ENCODE results near the gene TNKS1BP1. TPM values are rescaled to one million over a fixed set of nuclear protein-coding genes. Genes with fewer than 3 reads are reported as not detected.
"Not testable (repeated sequence)": the region's sequence is repeated elsewhere in the genome, so short reads cannot be mapped to it uniquely, and the experiment has no call there.

Gene TNKS1BP1
- polyA plus RNA-seq, 6 donors from 2014 or later: 1.1 to 3.8 (median 2.9) TPM; not detected in 1

GRCh38 chr11:57348052-57348451, 23.3 kb upstream of the TNKS1BP1 start:
- Mint-ChIP-seq H3K4me1 (peaks cover 6 to 10% (median 7%) of the 10 kb centered on the region in 3 donors), H3K36me3 (no peaks in the 10 kb centered on the region), H3K27ac (no peak overlapping the region), H3K4me3 (no peak overlapping the region), H3K27me3 (peaks cover 6 to 21% (median 10%) of the 10 kb centered on the region in 3 donors), H3K9me3 (peaks cover 0 to 6% (median 5%) of the 10 kb centered on the region in 7 donors)
- DNase-seq (no peak), ATAC-seq (ENCODE audit: low read depth in 2 of 2) (no peak)

- no peak for DNase-seq
- H3K27me3 Mint-ChIP-seq: peaks cover 6 to 21% (median 10%) of the 10 kb centered on the region in 3 donors
- H3K4me3 Mint-ChIP-seq: no peak overlapping the region
- H3K9me3 Mint-ChIP-seq: peaks cover 0 to 6% (median 5%) of the 10 kb centered on the region in 7 donors
- no peak overlapping the region for H3K27ac Mint-ChIP-seq
- ATAC-seq (ENCODE audit: low read depth in 2 of 2): no peak
- peaks cover 6 to 10% (median 7%) of the 10 kb centered on the region in 3 donors for H3K4me1 Mint-ChIP-seq
- H3K36me3 Mint-ChIP-seq: no peaks in the 10 kb centered on the region
Observed at GRCh38 chr11:57347336-57347735, 22.6 kb upstream of the TNKS1BP1 start.

DNA sequence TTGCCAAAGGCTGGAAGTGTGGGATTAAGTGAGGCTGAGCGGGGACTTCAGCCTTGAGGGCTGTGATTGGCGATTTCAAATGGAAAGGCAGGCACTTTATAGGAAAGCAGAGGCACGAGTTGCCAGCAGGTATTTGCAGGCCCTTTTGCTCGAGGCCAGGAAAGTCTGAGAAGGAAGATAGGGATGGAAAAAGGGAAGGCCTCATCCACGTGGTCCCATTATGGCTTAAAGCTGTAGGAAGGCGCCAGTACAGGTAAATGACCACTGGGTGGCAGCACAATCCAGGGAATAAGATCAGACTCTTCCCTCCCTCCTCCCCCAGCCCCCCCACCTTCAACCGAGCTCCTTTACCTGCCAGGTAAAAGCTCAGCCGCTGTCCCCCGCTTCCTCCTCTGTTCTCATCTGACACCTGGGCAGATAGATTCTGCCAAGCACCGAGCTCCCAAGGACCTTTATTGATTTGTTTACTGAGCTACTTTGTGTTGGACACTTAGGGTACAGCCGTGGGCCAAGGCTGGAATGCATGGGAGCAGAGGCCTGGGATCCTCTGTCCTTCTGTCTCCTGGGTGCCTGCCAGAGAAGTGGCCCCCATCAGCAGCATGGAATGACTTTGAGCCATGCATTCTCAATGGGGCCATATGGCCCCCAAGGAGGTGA, 20.9 kb upstream of the TNKS1BP1 start:
- Mint-ChIP-seq H3K4me1 (peaks cover 6 to 10% (median 7%) of the 10 kb centered on the region in 3 donors), H3K36me3 (no peaks in the 10 kb centered on the region), H3K27ac (peak overlapping the region in 1 of 6 donors; percentile 64), H3K4me3 (no peak overlapping the region), H3K27me3 (peaks cover 1 to 18% (median 6%) of the 10 kb centered on the region in 3 donors), H3K9me3 (peaks cover 0 to 1% (median 0%) of the 10 kb centered on the region in 7 donors)
- ATAC-seq (ENCODE audit: low read depth in 2 of 2): peak; percentile 75
- peak; percentile 47 for DNase-seq

DNA sequence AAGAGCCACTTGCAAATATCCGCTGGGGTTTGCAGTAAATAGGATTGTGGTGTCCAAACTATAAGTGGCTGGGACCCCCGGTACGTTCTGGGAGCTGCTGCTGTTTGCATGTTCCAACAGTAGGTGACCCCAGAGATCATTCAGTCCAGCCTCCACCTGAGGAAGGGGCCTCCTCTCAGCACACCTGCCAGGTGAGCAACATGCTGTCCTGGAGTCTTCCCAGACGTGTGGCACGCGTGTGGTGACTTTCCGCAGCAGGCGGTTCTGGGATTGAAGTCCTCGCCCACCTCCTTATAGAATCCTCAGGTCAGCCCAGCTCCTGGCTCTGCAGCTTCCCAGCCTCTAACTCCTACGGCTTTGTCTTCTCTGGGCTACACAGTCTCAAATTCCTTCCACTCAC, 20.1 kb upstream of the TNKS1BP1 start:
- H3K4me3 Mint-ChIP-seq: no peak overlapping the region
- peaks cover 1 to 8% (median 7%) of the 10 kb centered on the region in 3 donors for H3K4me1 Mint-ChIP-seq
- ATAC-seq (ENCODE audit: low read depth in 2 of 2) (no peak), DNase-seq (no peak)
- H3K27me3 Mint-ChIP-seq: peaks cover 4 to 24% (median 11%) of the 10 kb centered on the region in 3 donors
- H3K36me3 Mint-ChIP-seq: no peaks in the 10 kb centered on the region
- H3K27ac Mint-ChIP-seq: peak overlapping the region in 1 of 6 donors; percentile 52
- peaks cover 0 to under 1% (median 0%) of the 10 kb centered on the region in 7 donors for H3K9me3 Mint-ChIP-seq

DNA sequence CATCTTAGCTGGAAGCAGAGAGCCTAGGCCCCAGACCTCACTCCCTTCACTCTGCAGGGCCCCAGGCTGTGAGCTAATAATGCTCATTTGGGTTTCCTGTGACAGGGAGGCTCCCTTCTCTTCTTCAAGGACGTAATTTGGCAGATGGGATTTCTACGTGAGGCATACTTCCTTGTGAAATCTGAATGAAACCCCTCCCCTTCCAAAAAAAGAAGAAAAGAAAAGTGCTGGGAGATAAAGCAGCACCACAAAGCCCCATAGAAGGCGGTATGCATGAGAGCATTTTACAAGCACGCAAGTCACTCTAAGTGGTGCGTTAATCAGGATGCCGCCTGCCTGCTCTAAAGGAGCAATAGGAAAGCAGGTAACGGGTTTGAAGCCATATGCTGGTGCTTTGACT, 19.1 kb upstream of the TNKS1BP1 start:
- ATAC-seq (ENCODE audit: low read depth in 2 of 2) (no peak), DNase-seq (no peak)
- no peak overlapping the region for H3K27ac Mint-ChIP-seq
- H3K4me3 Mint-ChIP-seq: no peak overlapping the region
- no peaks in the 10 kb centered on the region for H3K9me3 Mint-ChIP-seq
- peaks cover 4 to 24% (median 11%) of the 10 kb centered on the region in 3 donors for H3K27me3 Mint-ChIP-seq
- no peaks in the 10 kb centered on the region for H3K36me3 Mint-ChIP-seq
- H3K4me1 Mint-ChIP-seq: peaks cover 0 to 7% (median 7%) of the 10 kb centered on the region in 3 donors

- Mint-ChIP-seq H3K27ac (no peak overlapping the region), H3K36me3 (no peaks in the 10 kb centered on the region), H3K4me3 (no peak overlapping the region), H3K4me1 (peaks cover 0 to 7% (median 7%) of the 10 kb centered on the region in 3 donors), H3K27me3 (peaks cover 4 to 20% (median 6%) of the 10 kb centered on the region in 3 donors), H3K9me3 (no peaks in the 10 kb centered on the region)
- no peak for DNase-seq
- ATAC-seq (ENCODE audit: low read depth in 2 of 2): no peak
Observed at GRCh38 chr11:57342702-57343101, 17.9 kb upstream of the TNKS1BP1 start.

DNA sequence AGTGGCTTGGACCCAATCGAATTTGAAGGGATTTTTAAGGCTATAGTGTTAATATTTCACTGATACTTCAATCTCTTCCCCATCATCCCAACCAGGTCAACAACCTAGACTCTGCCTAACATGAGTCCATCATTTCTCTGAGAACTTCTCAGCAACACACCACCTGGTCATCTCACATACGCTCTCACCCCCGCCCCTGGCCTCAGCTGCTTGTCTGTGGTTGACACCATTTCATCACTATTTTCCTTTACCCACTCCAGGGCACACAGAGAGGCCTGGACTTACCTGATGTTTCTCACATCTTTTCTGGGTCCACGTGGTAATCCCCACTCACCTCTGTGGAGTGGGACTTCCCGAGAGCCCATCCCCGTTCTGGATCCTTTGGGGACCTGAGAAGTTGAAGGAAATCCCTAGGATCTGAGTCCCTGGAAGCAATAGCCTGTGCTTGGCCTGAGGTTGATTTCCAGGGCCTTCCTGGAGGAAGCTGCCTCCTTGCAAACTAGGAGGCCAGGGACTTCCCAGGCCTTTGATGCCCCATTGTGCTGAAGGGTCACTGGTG, 16.6 kb upstream of the TNKS1BP1 start:
- Mint-ChIP-seq H3K27ac (peak overlapping the region in 1 of 6 donors; percentile 88), H3K9me3 (no peaks in the 10 kb centered on the region), H3K4me1 (peaks cover 1 to 12% (median 7%) of the 10 kb centered on the region in 3 donors), H3K36me3 (no peaks in the 10 kb centered on the region), H3K27me3 (peaks cover 4 to 9% (median 6%) of the 10 kb centered on the region in 3 donors), H3K4me3 (no peak overlapping the region)
- DNase-seq: no peak
- no peak for ATAC-seq (ENCODE audit: low read depth in 2 of 2)

DNA sequence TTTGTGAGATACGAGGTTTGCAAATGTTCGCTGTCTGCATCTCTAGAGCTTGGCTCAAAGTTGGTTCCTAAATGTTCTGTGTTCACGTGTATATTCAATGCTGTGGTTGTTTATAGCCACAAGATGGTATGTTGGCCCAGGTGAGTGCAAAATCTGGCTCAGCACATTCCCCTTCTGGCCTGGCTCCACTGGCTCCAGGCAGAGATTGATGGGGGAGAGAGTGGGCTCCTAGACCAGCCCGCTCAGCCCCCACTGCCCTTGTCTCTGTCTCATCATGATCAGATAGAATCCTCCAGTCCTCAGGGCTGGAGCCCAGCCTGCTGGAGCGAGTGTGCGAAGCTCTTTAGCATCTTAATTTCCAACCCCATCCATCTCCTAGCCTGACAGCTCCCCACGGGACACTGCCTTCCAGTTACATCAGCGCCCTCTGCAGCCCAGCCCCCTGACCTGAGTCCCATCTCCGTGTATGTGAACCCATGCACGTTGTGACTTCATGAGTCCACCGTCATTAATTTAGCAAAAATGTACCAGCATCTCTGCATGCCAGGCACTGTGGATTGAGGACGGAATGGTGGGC, 15.4 kb upstream of the TNKS1BP1 start:
- Mint-ChIP-seq H3K9me3 (no peaks in the 10 kb centered on the region), H3K36me3 (no peaks in the 10 kb centered on the region), H3K4me3 (no peak overlapping the region), H3K27ac (no peak overlapping the region), H3K27me3 (peaks cover 4 to 9% (median 6%) of the 10 kb centered on the region in 3 donors), H3K4me1 (peaks cover 6 to 12% (median 10%) of the 10 kb centered on the region in 3 donors)
- no peak for ATAC-seq (ENCODE audit: low read depth in 2 of 2)
- DNase-seq: no peak

GRCh38 chr11:57339328-57339727, 14.6 kb upstream of the TNKS1BP1 start:
- no peak overlapping the region for H3K4me3 Mint-ChIP-seq
- H3K27ac Mint-ChIP-seq: no peak overlapping the region
- DNase-seq (no peak), ATAC-seq (ENCODE audit: low read depth in 2 of 2) (no peak)
- H3K9me3 Mint-ChIP-seq: no peaks in the 10 kb centered on the region
- H3K4me1 Mint-ChIP-seq: peaks cover 13 to 20% (median 18%) of the 10 kb centered on the region in 3 donors
- peaks cover 4 to 9% (median 6%) of the 10 kb centered on the region in 3 donors for H3K27me3 Mint-ChIP-seq
- no peaks in the 10 kb centered on the region for H3K36me3 Mint-ChIP-seq

DNA sequence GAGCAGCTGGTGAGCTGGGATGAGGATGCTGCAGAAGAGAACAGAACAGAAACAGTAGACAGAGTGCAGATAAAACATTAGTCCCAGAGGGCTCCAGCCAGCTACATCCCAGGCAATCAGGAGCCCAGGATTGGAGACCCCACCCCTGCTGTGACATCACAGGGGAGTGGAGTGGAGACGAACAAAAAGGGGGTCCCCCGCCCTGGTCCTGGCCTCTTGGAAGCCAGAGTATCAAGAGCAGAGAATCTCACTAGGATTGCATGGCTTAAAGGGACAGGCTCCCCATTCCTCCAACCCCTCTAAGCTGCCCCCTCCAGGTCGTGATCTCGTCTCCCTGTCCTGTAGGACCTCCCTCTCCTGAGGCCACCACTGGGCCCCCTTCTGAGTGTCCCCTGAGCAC, 13.4 kb upstream of the TNKS1BP1 start, which contains the start of gene P2RX3:
Gene P2RX3, plus strand, starts transcription at position 211 of the 400 bp plus-strand sequence. CDS start 199 bp downstream, outside the sequence.
- Mint-ChIP-seq H3K4me1 (peaks cover 18 to 30% (median 30%) of the 10 kb centered on the region in 3 donors), H3K4me3 (peak within 1 kb of the TSS in 5 of 8 donors; percentile 25 to 84 (median 43)), H3K36me3 (no peaks in the 10 kb centered on the region), H3K27ac (peak within 1 kb of the TSS in 2 of 6 donors; percentile 37 to 42), H3K27me3 (peaks cover 4 to 9% (median 6%) of the 10 kb centered on the region in 3 donors), H3K9me3 (no peaks in the 10 kb centered on the region)
- DNase-seq: no peak
- ATAC-seq (ENCODE audit: low read depth in 2 of 2): no peak

- H3K27me3 Mint-ChIP-seq; H3K36me3 Mint-ChIP-seq; DNase-seq; H3K9me3 Mint-ChIP-seq; ATAC-seq (ENCODE audit: low read depth in 2 of 2): not testable (repeated sequence)
- peak overlapping the region in 5 of 8 donors; percentile 84 to 98 (median 95) for H3K4me3 Mint-ChIP-seq
- peaks cover 18 to 32% (median 30%) of the 10 kb centered on the region in 3 donors for H3K4me1 Mint-ChIP-seq
- peak overlapping the region in 3 of 6 donors; percentile 63 to 99 (median 97) for H3K27ac Mint-ChIP-seq
Observed at GRCh38 chr11:57336856-57337255, 12.1 kb upstream of the TNKS1BP1 start.

- Mint-ChIP-seq H3K27ac (peak overlapping the region; percentile 96 to 99 (median 98)), H3K27me3 (peaks cover 4 to 9% (median 6%) of the 10 kb centered on the region in 3 donors), H3K4me3 (peak overlapping the region; percentile 84 to 98 (median 95)), H3K4me1 (peaks cover 18 to 32% (median 30%) of the 10 kb centered on the region in 3 donors), H3K36me3 (peaks cover 5 to 7% of the 10 kb centered on the region in 2 donors), H3K9me3 (no peaks in the 10 kb centered on the region)
- DNase-seq (no peak), ATAC-seq (ENCODE audit: low read depth in 2 of 2) (peak; percentile 2 to 4)
Observed at GRCh38 chr11:57336111-57336666, 11.4 kb upstream of the TNKS1BP1 start.
